Esophagus squamous epithelium (tissue), 5 donors: ENCODE measurements around the gene SIRPB1. TPM values are rescaled to one million over a fixed set of nuclear protein-coding genes. Genes with fewer than 3 reads are reported as not detected.

Experiments used
- DNase-seq: peaks from one replicate; lab custom pipeline; 2025; lab: John Stamatoyannopoulos, UW
- H3K27ac ChIP-seq, 4 donors: fragments of 200-600 bp; sonication (generic); one replicate each; pipeline ENCODE4 v1.5.1; 2016 to 2019; ENCODE audit warnings: mild to moderate bottlenecking in 1 of 4
- H3K27me3 ChIP-seq, 4 donors: fragments of 200-600 bp; sonication (generic); 1 replicate in 3 of 4; 2 replicates in 1 of 4; pipeline versions ENCODE4 v1.5.1 to v1.6.0; 2017 to 2021; ENCODE audit warnings: antibody characterized with exemption in 1 of 4
- H3K36me3 ChIP-seq, 3 donors: fragments of 200-600 bp; sonication (generic); one replicate each; pipeline ENCODE4 v1.5.1; 2016 to 2019
- H3K4me1 ChIP-seq, 3 donors: fragments of 200-600 bp; sonication (generic); one replicate each; pipeline ENCODE4 v1.5.1; 2017 to 2019
- H3K4me3 ChIP-seq, 4 donors: fragments of 200-600 bp; sonication (generic); 1 replicate in 3 of 4; 2 replicates in 1 of 4; pipeline ENCODE4 v1.5.1; 2016 to 2019; ENCODE audit warnings: mild to moderate bottlenecking in 2 of 4, moderate library complexity in 1 of 4
- H3K9me3 ChIP-seq, 3 donors: fragments of 200-600 bp; sonication (generic); one replicate each; pipeline ENCODE4 v1.5.1; 2016 to 2019
- POLR2A ChIP-seq, 4 donors: fragments of 450-650 bp; IDR thresholded peaks; one replicate each; pipeline ENCODE4 v1.6.1; 2017; ENCODE audit warnings: antibody characterized with exemption in 4 of 4, mild to moderate bottlenecking in 4 of 4, moderate library complexity in 3 of 4
- WGBS, 2 donors: methylation state at CpG; one replicate each; pipeline ENCODE4 v1.1.5; 2018; 5-methylcytosine and 5-hydroxymethylcytosine counted together
- intact Hi-C: fragments of 100-400 bp; cut with DNase I; formaldehyde crosslinking; loops from one replicate; pipeline ENCODE4 v1.15.0; 2022
- total RNA-seq, 4 donors: library from RNA; depleted of rRNA; stranded (reverse); fragments of >200 nt; gene quantifications; one replicate each; pipeline ENCODE4 v1.1.0, GENCODE V29; 2016
- TF ChIP-seq, protein P1 (sequence below), 6 experiments: fragments of 450-650 bp in 4 of 6; fragments of 200-600 bp in 2 of 6; sonication (generic) in 2 of 6; IDR thresholded peaks; one replicate each; pipeline ENCODE4 v1.5.1; 2016 to 2019; ENCODE audit warnings: antibody characterized with exemption in 6 of 6, mild to moderate bottlenecking in 4 of 6, moderate library complexity in 4 of 6
- donor health status: DM: yes; HTN: yes; CAD: no.

The SIRPB1 gene
- total RNA-seq, 4 donors from 2014 or later: 0.13 to 3.3 (median 1.0) TPM

GRCh38 chr20:1656844-1657243, 37.0 kb upstream of the SIRPB1 start:
- no peak for DNase-seq
- peaks cover 0 to 23% (median 0%) of the 10 kb centered on the region in 4 donors for H3K27me3 ChIP-seq
- 71 to 85% methylated on average over 5 of the region's 5 CpGs for WGBS, 2 donors
- no peak overlapping the region for H3K27ac ChIP-seq
- H3K9me3 ChIP-seq: no peaks in the 10 kb centered on the region
- H3K4me3 ChIP-seq: peak overlapping the region in 2 of 4 donors; percentile 15 to 21
- TF ChIP-seq POLR2A (IDR thresholded peaks at IDR 0.05): no peak
- TF ChIP-seq, protein P1, sequence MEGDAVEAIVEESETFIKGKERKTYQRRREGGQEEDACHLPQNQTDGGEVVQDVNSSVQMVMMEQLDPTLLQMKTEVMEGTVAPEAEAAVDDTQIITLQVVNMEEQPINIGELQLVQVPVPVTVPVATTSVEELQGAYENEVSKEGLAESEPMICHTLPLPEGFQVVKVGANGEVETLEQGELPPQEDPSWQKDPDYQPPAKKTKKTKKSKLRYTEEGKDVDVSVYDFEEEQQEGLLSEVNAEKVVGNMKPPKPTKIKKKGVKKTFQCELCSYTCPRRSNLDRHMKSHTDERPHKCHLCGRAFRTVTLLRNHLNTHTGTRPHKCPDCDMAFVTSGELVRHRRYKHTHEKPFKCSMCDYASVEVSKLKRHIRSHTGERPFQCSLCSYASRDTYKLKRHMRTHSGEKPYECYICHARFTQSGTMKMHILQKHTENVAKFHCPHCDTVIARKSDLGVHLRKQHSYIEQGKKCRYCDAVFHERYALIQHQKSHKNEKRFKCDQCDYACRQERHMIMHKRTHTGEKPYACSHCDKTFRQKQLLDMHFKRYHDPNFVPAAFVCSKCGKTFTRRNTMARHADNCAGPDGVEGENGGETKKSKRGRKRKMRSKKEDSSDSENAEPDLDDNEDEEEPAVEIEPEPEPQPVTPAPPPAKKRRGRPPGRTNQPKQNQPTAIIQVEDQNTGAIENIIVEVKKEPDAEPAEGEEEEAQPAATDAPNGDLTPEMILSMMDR (IDR thresholded peaks at IDR 0.05): no peak
- no peaks in the 10 kb centered on the region for H3K4me1 ChIP-seq
- H3K36me3 ChIP-seq: no peaks in the 10 kb centered on the region
- intact Hi-C loops: no loop called here

GRCh38 chr20:1654996-1655395, 35.2 kb upstream of the SIRPB1 start:
- no peak for DNase-seq
- Histone ChIP-seq H3K4me1 (no peaks in the 10 kb centered on the region), H3K27me3 (peaks cover 0 to 23% (median 0%) of the 10 kb centered on the region in 4 donors), H3K27ac (no peak overlapping the region), H3K4me3 (no peak overlapping the region), H3K9me3 (no peaks in the 10 kb centered on the region), H3K36me3 (no peaks in the 10 kb centered on the region)
- TF ChIP-seq, protein P1 (IDR thresholded peaks at IDR 0.05): no peak
- TF ChIP-seq POLR2A (IDR thresholded peaks at IDR 0.05): no peak
- intact Hi-C loops: no loop called here

GRCh38 chr20:1652960-1653359, 33.2 kb upstream of the SIRPB1 start:
- DNase-seq: no peak
- Histone ChIP-seq H3K4me3 (no peak overlapping the region), H3K4me1 (no peaks in the 10 kb centered on the region), H3K27me3 (peaks cover 0 to 7% (median 0%) of the 10 kb centered on the region in 4 donors), H3K36me3 (no peaks in the 10 kb centered on the region), H3K27ac (no peak overlapping the region), H3K9me3 (no peaks in the 10 kb centered on the region)
- WGBS, 2 donors: 57 to 61% methylated on average over 3 of the region's 3 CpGs
- intact Hi-C loops: no loop called here
- no peak for TF ChIP-seq POLR2A (IDR thresholded peaks at IDR 0.05)
- TF ChIP-seq, protein P1 (IDR thresholded peaks at IDR 0.05): no peak

DNA sequence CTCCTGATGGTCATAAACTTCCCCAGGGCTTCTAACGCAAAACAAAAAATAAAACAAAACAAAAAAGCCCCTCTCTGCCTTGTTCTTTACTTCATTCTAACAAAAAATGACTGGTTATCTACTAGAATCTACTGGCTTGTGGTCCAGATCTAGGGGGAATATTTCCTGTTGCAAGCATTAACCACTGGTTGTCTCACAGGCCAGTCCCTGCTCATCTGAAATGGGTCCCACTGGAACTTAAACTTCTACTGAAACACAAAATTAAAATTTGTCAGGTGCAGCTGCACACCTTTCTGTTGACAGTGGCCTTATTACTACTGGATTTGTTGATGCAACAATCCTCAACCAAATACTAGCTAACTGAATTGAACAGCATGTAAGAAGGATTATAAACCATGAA, 32.3 kb upstream of the SIRPB1 start:
- TF ChIP-seq POLR2A (IDR thresholded peaks at IDR 0.05): no peak
- TF ChIP-seq, protein P1 (IDR thresholded peaks at IDR 0.05): no peak
- H3K27ac ChIP-seq: no peak overlapping the region
- DNase-seq: no peak
- 33 to 58% methylated on average over 1 of the region's 1 CpG for WGBS, 2 donors
- intact Hi-C loops: no loop called here
- H3K9me3 ChIP-seq: no peaks in the 10 kb centered on the region
- no peak overlapping the region for H3K4me3 ChIP-seq
- no peaks in the 10 kb centered on the region for H3K36me3 ChIP-seq
- no peaks in the 10 kb centered on the region for H3K27me3 ChIP-seq
- H3K4me1 ChIP-seq: no peaks in the 10 kb centered on the region

- H3K27me3 ChIP-seq: no peaks in the 10 kb centered on the region
- TF ChIP-seq, protein P1 (IDR thresholded peaks at IDR 0.05): no peak
- no peak for TF ChIP-seq POLR2A (IDR thresholded peaks at IDR 0.05)
- H3K4me1 ChIP-seq: no peaks in the 10 kb centered on the region
- H3K27ac ChIP-seq: no peak overlapping the region
- 42 to 46% methylated on average over 3 of the region's 3 CpGs for WGBS, 2 donors
- no peak for DNase-seq
- intact Hi-C loops: no loop called here
- no peak overlapping the region for H3K4me3 ChIP-seq
- no peaks in the 10 kb centered on the region for H3K9me3 ChIP-seq
- no peaks in the 10 kb centered on the region for H3K36me3 ChIP-seq
These were observed 31.7 kb upstream of the SIRPB1 start for GRCh38 chr20:1651268-1652058.
